WTC11 (cell line): ENCODE results near the gene RIMBP2. TPM values are rescaled to one million over a fixed set of nuclear protein-coding genes. Genes with fewer than 3 reads are reported as not detected.

Experiments
- ATAC-seq: fragments of 200-7000 bp; cut with Tn5 transposase; 2 replicates; pipeline ENCODE4 v1.10.0; 2021; ENCODE audit warnings: mild to moderate bottlenecking, moderate library complexity
- CTCF ChIA-PET: fragments of 300-600 bp; sonication (Branson Sonifier 250); formaldehyde crosslinking; loops from one replicate; lab custom pipeline; 2021; ENCODE audit warnings: antibody characterized with exemption; lab: Charles Lee
- POLR2A ChIA-PET: fragments of 350-600 bp; sonication (Branson Sonifier 250); formaldehyde crosslinking; loops from one replicate; lab custom pipeline; 2021; ENCODE audit warnings: antibody characterized with exemption; lab: Charles Lee
- DNase-seq: peaks from one replicate; pipeline ENCODE4 v3.0.0; 2021; ENCODE audit warnings: low spot score
- H3K27ac Mint-ChIP-seq: 2 replicates; pipeline ENCODE4 v1.8.0; 2021; ENCODE audit warnings: mixed read lengths
- H3K27me3 Mint-ChIP-seq: 2 replicates; pipeline ENCODE4 v1.8.0; 2021; ENCODE audit warnings: low read depth, mild to moderate bottlenecking, moderate library complexity, mixed read lengths
- H3K36me3 Mint-ChIP-seq: 2 replicates; pipeline ENCODE4 v1.8.0; 2021; ENCODE audit warnings: mixed read lengths
- H3K4me1 Mint-ChIP-seq: 2 replicates; pipeline ENCODE4 v1.8.0; 2022; ENCODE audit warnings: mixed read lengths
- H3K4me3 Mint-ChIP-seq: 2 replicates; pipeline ENCODE4 v1.8.0; 2021; ENCODE audit warnings: mild to moderate bottlenecking, moderate library complexity, mixed read lengths
- H3K9me3 Mint-ChIP-seq: 2 replicates; pipeline ENCODE4 v1.8.0; 2021; ENCODE audit warnings: mixed read lengths
- CDX4 ChIP-seq: fragments of 250-450 bp; sonication (Bioruptor Pico); IDR thresholded peaks from 2 replicates; pipeline ENCODE4 v1.9.0; 2021; ENCODE audit warnings: moderate library complexity, mild to moderate bottlenecking, inconsistent platforms, borderline replicate concordance
- CTCF ChIP-seq: fragments of 200-600 bp; IDR thresholded peaks from 2 replicates; pipeline ENCODE4 v1.8.0; 2022; ENCODE audit warnings: antibody characterized with exemption
- E2F1 ChIP-seq: sonication (generic); formaldehyde crosslinking; IDR thresholded peaks from 2 replicates; pipeline ENCODE4 v1.8.0; 2022; ENCODE audit warnings: mild to moderate bottlenecking, missing genetic modification reagents
- E2F4 ChIP-seq: sonication (generic); formaldehyde crosslinking; IDR thresholded peaks from 2 replicates; pipeline ENCODE4 v1.8.1; 2022; ENCODE audit warnings: low read depth, mild to moderate bottlenecking, moderate library complexity, missing genetic modification reagents, borderline replicate concordance
- FOXK1 ChIP-seq: sonication (generic); formaldehyde crosslinking; IDR thresholded peaks from 2 replicates; pipeline ENCODE4 v1.8.0; 2022; ENCODE audit warnings: mild to moderate bottlenecking, moderate library complexity, missing genetic modification reagents
- GABPB1 ChIP-seq: sonication (generic); formaldehyde crosslinking; IDR thresholded peaks from 2 replicates; pipeline ENCODE4 v1.8.1; 2023; ENCODE audit warnings: mild to moderate bottlenecking, missing genetic modification reagents
- GTF2I ChIP-seq: fragments of 250-450 bp; sonication (Bioruptor Pico); conservative IDR thresholded peaks from 2 replicates; pipeline ENCODE4 v1.4.0; 2021; ENCODE audit warnings: mild to moderate bottlenecking
- HMGA2 ChIP-seq: fragments of 250-450 bp; sonication (Bioruptor Pico); IDR thresholded peaks from 2 replicates; pipeline ENCODE4 v1.4.0; 2021; ENCODE audit warnings: mild to moderate bottlenecking, moderate library complexity
- IRF1 ChIP-seq: sonication (generic); formaldehyde crosslinking; IDR thresholded peaks from 2 replicates; pipeline ENCODE4 v1.8.0; 2023; ENCODE audit warnings: missing genetic modification reagents
- KAT7 ChIP-seq: sonication (generic); formaldehyde crosslinking; IDR thresholded peaks from 2 replicates; pipeline ENCODE4 v1.8.1; 2023; ENCODE audit warnings: missing genetic modification reagents, mild to moderate bottlenecking, borderline replicate concordance
- NR2C2 ChIP-seq: sonication (generic); formaldehyde crosslinking; IDR thresholded peaks from 2 replicates; pipeline ENCODE4 v1.8.0; 2022; ENCODE audit warnings: mild to moderate bottlenecking, missing genetic modification reagents
- PRDM15 ChIP-seq: sonication (generic); formaldehyde crosslinking; IDR thresholded peaks from 2 replicates; pipeline ENCODE4 v1.8.0; 2022; ENCODE audit warnings: missing genetic modification reagents
- PRRX2 ChIP-seq: fragments of 250-450 bp; sonication (Bioruptor Pico); IDR thresholded peaks from 2 replicates; pipeline ENCODE4 v1.8.0; 2021; ENCODE audit warnings: mild to moderate bottlenecking
- RELA ChIP-seq: sonication (generic); formaldehyde crosslinking; IDR thresholded peaks from 2 replicates; pipeline ENCODE4 v1.8.1; 2022; ENCODE audit warnings: missing genetic modification reagents, mild to moderate bottlenecking, borderline replicate concordance
- SP1 ChIP-seq: sonication (generic); formaldehyde crosslinking; conservative IDR thresholded peaks from 2 replicates; pipeline ENCODE4 v1.8.1; 2022; ENCODE audit warnings: missing genetic modification reagents
- TEAD1 ChIP-seq: sonication (generic); formaldehyde crosslinking; IDR thresholded peaks from 2 replicates; pipeline ENCODE4 v1.8.0; 2022; ENCODE audit warnings: mild to moderate bottlenecking, missing genetic modification reagents
- TEAD4 ChIP-seq: sonication (generic); formaldehyde crosslinking; IDR thresholded peaks from 2 replicates; pipeline ENCODE4 v1.8.0; 2022; ENCODE audit warnings: mild to moderate bottlenecking, missing genetic modification reagents
- ZMAT4 ChIP-seq: fragments of 250-450 bp; sonication (Bioruptor Pico); IDR thresholded peaks from 2 replicates; pipeline ENCODE4 v1.9.0; 2021; ENCODE audit warnings: mild to moderate bottlenecking
- ZNF317 ChIP-seq: sonication (generic); formaldehyde crosslinking; IDR thresholded peaks from 2 replicates; pipeline ENCODE4 v1.8.1; 2023; ENCODE audit warnings: low read depth, mild to moderate bottlenecking, moderate library complexity, missing genetic modification reagents, borderline replicate concordance
- ZNF416 ChIP-seq: fragments of 250-450 bp; sonication (Bioruptor Pico); IDR thresholded peaks from 2 replicates; pipeline ENCODE4 v1.9.0; 2021; ENCODE audit warnings: mild to moderate bottlenecking, inconsistent platforms
- total RNA-seq: library from RNA; stranded (reverse); gene quantifications from 3 replicates; pipeline ENCODE4 v1.2.3, GENCODE V29; 2021

The RIMBP2 gene
- total RNA-seq, 1 experiment from 2014 or later, result 2.6 TPM

- H3K36me3 Mint-ChIP-seq, result no peaks in the 10 kb centered on the region
- ATAC-seq (no peak), DNase-seq (no peak)
- CTCF ChIA-PET, result no interaction called here
- peaks cover 29% of the 10 kb centered on the region for H3K9me3 Mint-ChIP-seq
- H3K27ac Mint-ChIP-seq, result no peak overlapping the region
- peaks cover under 1% of the 10 kb centered on the region for H3K4me1 Mint-ChIP-seq
- H3K27me3 Mint-ChIP-seq, result no peaks in the 10 kb centered on the region; the same call in none of the 2 replicates
- POLR2A ChIA-PET, result no interaction called here
- TF ChIP-seq ZNF416 (CRISPR knock-in tag), result no peak
- no peak for TF ChIP-seq IRF1 (CRISPR knock-in tag)
- TF ChIP-seq HMGA2 (CRISPR knock-in tag), result no peak
- TF ChIP-seq GABPB1 (CRISPR knock-in tag), result no peak
- no peak for TF ChIP-seq PRRX2 (CRISPR knock-in tag)
- no peak for TF ChIP-seq NR2C2 (CRISPR knock-in tag)
- no peak for TF ChIP-seq TEAD1 (CRISPR knock-in tag)
- TF ChIP-seq E2F4, result no peak
- no peak for TF ChIP-seq SP1
- no peak for TF ChIP-seq E2F1 (CRISPR knock-in tag)
- TF ChIP-seq KAT7 (CRISPR knock-in tag), result no peak
- no peak for TF ChIP-seq GTF2I (CRISPR knock-in tag)
- no peak for TF ChIP-seq CDX4 (CRISPR knock-in tag)
- no peak for TF ChIP-seq CTCF
- no peak for TF ChIP-seq FOXK1 (CRISPR knock-in tag)
- no peak for TF ChIP-seq PRDM15
- no peak for TF ChIP-seq ZMAT4 (CRISPR knock-in tag)
- no peak for TF ChIP-seq RELA (CRISPR knock-in tag)
- no peak for TF ChIP-seq TEAD4 (CRISPR knock-in tag)
- TF ChIP-seq ZNF317, result no peak
- H3K4me3 Mint-ChIP-seq, result no peak overlapping the region
Measured at GRCh38 chr12:130742716-130743115, 26.6 kb upstream of the RIMBP2 start.
